WTC11 (cell line): ENCODE measurements around the gene ZNRF3. TPM values are rescaled to one million over a fixed set of nuclear protein-coding genes. Genes with fewer than 3 reads are reported as not detected.
"Not testable (repeated sequence)": the region's sequence is repeated elsewhere in the genome, so short reads cannot be mapped to it uniquely, and the experiment has no call there.

Experiments used
- ATAC-seq: fragments of 200-7000 bp; cut with Tn5 transposase; 2 replicates; pipeline ENCODE4 v1.10.0; 2021; ENCODE audit warnings: mild to moderate bottlenecking, moderate library complexity
- CTCF ChIA-PET: fragments of 300-600 bp; sonication (Branson Sonifier 250); formaldehyde crosslinking; loops from one replicate; lab custom pipeline; 2021; ENCODE audit warnings: antibody characterized with exemption; lab: Charles Lee
- POLR2A ChIA-PET: fragments of 350-600 bp; sonication (Branson Sonifier 250); formaldehyde crosslinking; loops from one replicate; lab custom pipeline; 2021; ENCODE audit warnings: antibody characterized with exemption; lab: Charles Lee
- DNase-seq: peaks from one replicate; pipeline ENCODE4 v3.0.0; 2021; ENCODE audit warnings: low spot score
- H3K27ac Mint-ChIP-seq: 2 replicates; pipeline ENCODE4 v1.8.0; 2021; ENCODE audit warnings: mixed read lengths
- H3K27me3 Mint-ChIP-seq: 2 replicates; pipeline ENCODE4 v1.8.0; 2021; ENCODE audit warnings: low read depth, mild to moderate bottlenecking, moderate library complexity, mixed read lengths
- H3K36me3 Mint-ChIP-seq: 2 replicates; pipeline ENCODE4 v1.8.0; 2021; ENCODE audit warnings: mixed read lengths
- H3K4me1 Mint-ChIP-seq: 2 replicates; pipeline ENCODE4 v1.8.0; 2022; ENCODE audit warnings: mixed read lengths
- H3K4me3 Mint-ChIP-seq: 2 replicates; pipeline ENCODE4 v1.8.0; 2021; ENCODE audit warnings: mild to moderate bottlenecking, moderate library complexity, mixed read lengths
- H3K9me3 Mint-ChIP-seq: 2 replicates; pipeline ENCODE4 v1.8.0; 2021; ENCODE audit warnings: mixed read lengths
- CBFB ChIP-seq: sonication (generic); formaldehyde crosslinking; IDR thresholded peaks from 2 replicates; pipeline ENCODE4 v1.8.1; 2022; ENCODE audit warnings: mild to moderate bottlenecking, low read depth, missing genetic modification reagents
- CREM ChIP-seq: sonication (generic); formaldehyde crosslinking; IDR thresholded peaks from 2 replicates; pipeline ENCODE4 v1.8.1; 2022; ENCODE audit warnings: mild to moderate bottlenecking, missing genetic modification reagents, moderate library complexity
- FOXK1 ChIP-seq: sonication (generic); formaldehyde crosslinking; IDR thresholded peaks from 2 replicates; pipeline ENCODE4 v1.8.0; 2022; ENCODE audit warnings: mild to moderate bottlenecking, moderate library complexity, missing genetic modification reagents
- FOXP1 ChIP-seq: sonication (generic); formaldehyde crosslinking; IDR thresholded peaks from 2 replicates; pipeline ENCODE4 v1.8.0; 2022; ENCODE audit warnings: missing genetic modification reagents, mild to moderate bottlenecking, moderate library complexity, borderline replicate concordance
- GTF2I ChIP-seq: fragments of 250-450 bp; sonication (Bioruptor Pico); conservative IDR thresholded peaks from 2 replicates; pipeline ENCODE4 v1.4.0; 2021; ENCODE audit warnings: mild to moderate bottlenecking
- IRF1 ChIP-seq: sonication (generic); formaldehyde crosslinking; IDR thresholded peaks from 2 replicates; pipeline ENCODE4 v1.8.0; 2023; ENCODE audit warnings: missing genetic modification reagents
- JAZF1 ChIP-seq: fragments of 250-450 bp; sonication (Bioruptor Pico); IDR thresholded peaks from 2 replicates; pipeline ENCODE4 v1.9.0; 2021; ENCODE audit warnings: moderate library complexity, mild to moderate bottlenecking, inconsistent platforms
- OVOL2 ChIP-seq: fragments of 250-450 bp; sonication (Bioruptor Pico); IDR thresholded peaks from 2 replicates; pipeline ENCODE4 v1.9.0; 2021; ENCODE audit warnings: mild to moderate bottlenecking, borderline replicate concordance
- SMAD3 ChIP-seq: sonication (generic); formaldehyde crosslinking; IDR thresholded peaks from 2 replicates; pipeline ENCODE4 v1.8.0; 2022; ENCODE audit warnings: missing genetic modification reagents, mild to moderate bottlenecking, borderline replicate concordance
- SOX15 ChIP-seq: fragments of 250-450 bp; sonication (Bioruptor Pico); IDR thresholded peaks from 2 replicates; pipeline ENCODE4 v1.9.0; 2021; ENCODE audit warnings: mild to moderate bottlenecking
- SP1 ChIP-seq: sonication (generic); formaldehyde crosslinking; conservative IDR thresholded peaks from 2 replicates; pipeline ENCODE4 v1.8.1; 2022; ENCODE audit warnings: missing genetic modification reagents
- TEAD4 ChIP-seq: sonication (generic); formaldehyde crosslinking; IDR thresholded peaks from 2 replicates; pipeline ENCODE4 v1.8.0; 2022; ENCODE audit warnings: mild to moderate bottlenecking, missing genetic modification reagents
- ZBTB21 ChIP-seq: sonication (generic); formaldehyde crosslinking; IDR thresholded peaks from 2 replicates; pipeline ENCODE4 v1.8.1; 2023; ENCODE audit warnings: mild to moderate bottlenecking, missing genetic modification reagents, borderline replicate concordance
- ZNF121 ChIP-seq: sonication (generic); formaldehyde crosslinking; IDR thresholded peaks from 2 replicates; pipeline ENCODE4 v1.8.0; 2023; ENCODE audit warnings: missing genetic modification reagents
- ZNF396 ChIP-seq: fragments of 250-450 bp; sonication (Bioruptor Pico); IDR thresholded peaks from 2 replicates; pipeline ENCODE4 v1.8.0; 2021; ENCODE audit warnings: mild to moderate bottlenecking, moderate library complexity, borderline replicate concordance
- ZNF416 ChIP-seq: fragments of 250-450 bp; sonication (Bioruptor Pico); IDR thresholded peaks from 2 replicates; pipeline ENCODE4 v1.9.0; 2021; ENCODE audit warnings: mild to moderate bottlenecking, inconsistent platforms
- ZNF671 ChIP-seq: fragments of 250-450 bp; sonication (Bioruptor Pico); IDR thresholded peaks from 2 replicates; pipeline ENCODE4 v1.8.0; 2021; ENCODE audit warnings: mild to moderate bottlenecking
- total RNA-seq: library from RNA; stranded (reverse); gene quantifications from 3 replicates; pipeline ENCODE4 v1.2.3, GENCODE V29; 2021
- TF ChIP-seq, protein P1 (sequence below): fragments of 250-450 bp; sonication (Bioruptor Pico); IDR thresholded peaks from 2 replicates; pipeline ENCODE4 v1.9.0; 2021; ENCODE audit warnings: mild to moderate bottlenecking
- TF ChIP-seq, protein P2 (sequence below): sonication (generic); formaldehyde crosslinking; IDR thresholded peaks from 2 replicates; pipeline ENCODE4 v1.8.1; 2023; ENCODE audit warnings: mild to moderate bottlenecking, missing genetic modification reagents, moderate library complexity
- TF ChIP-seq, protein P3 (sequence below): sonication (generic); formaldehyde crosslinking; IDR thresholded peaks from 2 replicates; pipeline ENCODE4 v1.8.0; 2022; ENCODE audit warnings: mild to moderate bottlenecking, missing genetic modification reagents

ZNRF3 gene
- total RNA-seq, 1 experiment from 2014 or later = 25.4 TPM

GRCh38 chr22:28886679-28887078, 3.3 kb downstream of the ZNRF3 start:
- H3K27me3 Mint-ChIP-seq, POLR2A ChIA-PET, H3K36me3 Mint-ChIP-seq, CTCF ChIA-PET, H3K9me3 Mint-ChIP-seq, H3K4me3 Mint-ChIP-seq, DNase-seq, ATAC-seq, H3K27ac Mint-ChIP-seq: not testable (repeated sequence)
- peak; percentile 77 for TF ChIP-seq ZNF121 (CRISPR knock-in tag)
- H3K4me1 Mint-ChIP-seq = peaks cover 74% of the 10 kb centered on the region

GRCh38 chr22:28887725-28888459, 4.5 kb downstream of the ZNRF3 start:
- Mint-ChIP-seq H3K4me3 (no peak overlapping the region), H3K9me3 (no peaks in the 10 kb centered on the region), H3K27me3 (no peaks in the 10 kb centered on the region), H3K4me1 (peaks cover 72% of the 10 kb centered on the region), H3K36me3 (no peaks in the 10 kb centered on the region), H3K27ac (peak overlapping the region; percentile 53)
- TF ChIP-seq, protein P1, sequence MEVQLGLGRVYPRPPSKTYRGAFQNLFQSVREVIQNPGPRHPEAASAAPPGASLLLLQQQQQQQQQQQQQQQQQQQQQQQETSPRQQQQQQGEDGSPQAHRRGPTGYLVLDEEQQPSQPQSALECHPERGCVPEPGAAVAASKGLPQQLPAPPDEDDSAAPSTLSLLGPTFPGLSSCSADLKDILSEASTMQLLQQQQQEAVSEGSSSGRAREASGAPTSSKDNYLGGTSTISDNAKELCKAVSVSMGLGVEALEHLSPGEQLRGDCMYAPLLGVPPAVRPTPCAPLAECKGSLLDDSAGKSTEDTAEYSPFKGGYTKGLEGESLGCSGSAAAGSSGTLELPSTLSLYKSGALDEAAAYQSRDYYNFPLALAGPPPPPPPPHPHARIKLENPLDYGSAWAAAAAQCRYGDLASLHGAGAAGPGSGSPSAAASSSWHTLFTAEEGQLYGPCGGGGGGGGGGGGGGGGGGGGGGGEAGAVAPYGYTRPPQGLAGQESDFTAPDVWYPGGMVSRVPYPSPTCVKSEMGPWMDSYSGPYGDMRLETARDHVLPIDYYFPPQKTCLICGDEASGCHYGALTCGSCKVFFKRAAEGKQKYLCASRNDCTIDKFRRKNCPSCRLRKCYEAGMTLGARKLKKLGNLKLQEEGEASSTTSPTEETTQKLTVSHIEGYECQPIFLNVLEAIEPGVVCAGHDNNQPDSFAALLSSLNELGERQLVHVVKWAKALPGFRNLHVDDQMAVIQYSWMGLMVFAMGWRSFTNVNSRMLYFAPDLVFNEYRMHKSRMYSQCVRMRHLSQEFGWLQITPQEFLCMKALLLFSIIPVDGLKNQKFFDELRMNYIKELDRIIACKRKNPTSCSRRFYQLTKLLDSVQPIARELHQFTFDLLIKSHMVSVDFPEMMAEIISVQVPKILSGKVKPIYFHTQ (CRISPR knock-in tag) = no peak
- no peak for TF ChIP-seq ZBTB21 (CRISPR knock-in tag)
- TF ChIP-seq GTF2I (CRISPR knock-in tag) = no peak
- no peak for TF ChIP-seq ZNF121 (CRISPR knock-in tag)
- no peak for TF ChIP-seq CREM (CRISPR knock-in tag)
- no peak for TF ChIP-seq OVOL2 (CRISPR knock-in tag)
- no peak for TF ChIP-seq CBFB (CRISPR knock-in tag)
- no peak for TF ChIP-seq FOXK1 (CRISPR knock-in tag)
- no peak for TF ChIP-seq IRF1
- TF ChIP-seq ZNF416 = no peak
- TF ChIP-seq, protein P2, sequence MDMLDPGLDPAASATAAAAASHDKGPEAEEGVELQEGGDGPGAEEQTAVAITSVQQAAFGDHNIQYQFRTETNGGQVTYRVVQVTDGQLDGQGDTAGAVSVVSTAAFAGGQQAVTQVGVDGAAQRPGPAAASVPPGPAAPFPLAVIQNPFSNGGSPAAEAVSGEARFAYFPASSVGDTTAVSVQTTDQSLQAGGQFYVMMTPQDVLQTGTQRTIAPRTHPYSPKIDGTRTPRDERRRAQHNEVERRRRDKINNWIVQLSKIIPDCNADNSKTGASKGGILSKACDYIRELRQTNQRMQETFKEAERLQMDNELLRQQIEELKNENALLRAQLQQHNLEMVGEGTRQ (CRISPR knock-in tag) = no peak
- no peak for TF ChIP-seq SOX15 (CRISPR knock-in tag)
- TF ChIP-seq, protein P3, sequence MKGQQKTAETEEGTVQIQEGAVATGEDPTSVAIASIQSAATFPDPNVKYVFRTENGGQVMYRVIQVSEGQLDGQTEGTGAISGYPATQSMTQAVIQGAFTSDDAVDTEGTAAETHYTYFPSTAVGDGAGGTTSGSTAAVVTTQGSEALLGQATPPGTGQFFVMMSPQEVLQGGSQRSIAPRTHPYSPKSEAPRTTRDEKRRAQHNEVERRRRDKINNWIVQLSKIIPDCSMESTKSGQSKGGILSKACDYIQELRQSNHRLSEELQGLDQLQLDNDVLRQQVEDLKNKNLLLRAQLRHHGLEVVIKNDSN (CRISPR knock-in tag) = no peak
- no peak for TF ChIP-seq TEAD4
- no peak for TF ChIP-seq SMAD3 (CRISPR knock-in tag)
- no peak for TF ChIP-seq ZNF671
- no peak for TF ChIP-seq JAZF1
- TF ChIP-seq ZNF396 (CRISPR knock-in tag) = no peak
- TF ChIP-seq SP1 = no peak
- TF ChIP-seq FOXP1 (CRISPR knock-in tag) = no peak
- DNase-seq (no peak), ATAC-seq (no peak)
- CTCF ChIA-PET = no interaction called here
- POLR2A ChIA-PET = no interaction called here
